Activated T-helper 1 cell treated with anti-CD3 and anti-CD28 coated beads, Interleukin-12 subunit alpha, Interleukin-12 subunit beta, Interleukin-2, Interleukin-4 antibody, amounts not matched to agents 30 ng/mL and 10 ng/mL and 1 ng/mL, durations not matched to agents 14 hours and 24 hours and 36 hours (primary cell): ENCODE measurements around the gene BABAM2. TPM values are rescaled to one million over a fixed set of nuclear protein-coding genes. Genes with fewer than 3 reads are reported as not detected.
A peak's percentile ranks its signal among the peaks of the same experiment; 100 is the strongest.

Source experiments
- DNase-seq: peaks from one replicate; pipeline ENCODE4 v3.0.0; 2021; ENCODE audit warnings: low spot score
- H3K27ac Mint-ChIP-seq: one replicate; pipeline ENCODE4 v1.8.0; 2021; ENCODE audit warnings: mild to moderate bottlenecking, mixed read lengths
- H3K27me3 Mint-ChIP-seq: one replicate; pipeline ENCODE4 v1.8.0; 2022; ENCODE audit warnings: mild to moderate bottlenecking, moderate library complexity, mixed read lengths; ENCODE audit not compliant: insufficient read depth
- H3K36me3 Mint-ChIP-seq: one replicate; pipeline ENCODE4 v1.8.0; 2021; ENCODE audit warnings: low read depth, mixed read lengths
- H3K4me1 Mint-ChIP-seq: one replicate; pipeline ENCODE4 v1.8.0; 2021; ENCODE audit warnings: low read depth, mixed read lengths
- H3K4me3 Mint-ChIP-seq: one replicate; pipeline ENCODE4 v1.8.0; 2021; ENCODE audit warnings: mild to moderate bottlenecking, moderate library complexity, mixed read lengths
- H3K9me3 Mint-ChIP-seq: one replicate; pipeline ENCODE4 v1.8.0; 2021; ENCODE audit warnings: mixed read lengths
- intact Hi-C: fragments of 100-400 bp; cut with micrococcal nuclease; formaldehyde crosslinking; loops from one replicate; pipeline ENCODE4 v1.15.1; 2024
- total RNA-seq: library from RNA; stranded (reverse); gene quantifications from 2 replicates; pipeline ENCODE4 v1.2.3, GENCODE V29; 2022

BABAM2 gene
- total RNA-seq, 1 donor from 2014 or later = 46.6 TPM

DNA sequence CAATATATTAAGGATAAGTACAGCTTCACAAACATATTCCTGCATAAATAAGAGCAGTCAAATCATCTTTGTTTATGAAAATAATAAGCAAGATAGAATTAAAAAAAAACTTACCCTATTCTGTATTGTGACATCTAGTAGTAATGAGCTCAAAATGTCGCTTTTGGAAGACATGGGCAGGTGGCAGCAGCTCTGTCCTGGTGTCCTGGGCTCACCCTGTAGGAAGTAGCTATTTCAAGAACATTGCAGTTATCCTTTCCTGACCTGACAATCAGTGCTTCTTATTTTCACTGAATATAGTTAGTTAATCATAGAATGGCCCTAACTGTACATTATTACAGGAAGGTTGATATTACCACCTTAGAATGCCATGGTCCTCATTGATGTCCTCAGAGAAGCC is 229.1 kb downstream of the BABAM2 start:
- Mint-ChIP-seq H3K27ac (no peak overlapping the region), H3K4me3 (no peak overlapping the region), H3K27me3 (peaks cover 2% of the 10 kb centered on the region), H3K4me1 (no peaks in the 10 kb centered on the region), H3K36me3 (no peaks in the 10 kb centered on the region), H3K9me3 (no peaks in the 10 kb centered on the region)
- no peak for DNase-seq
- intact Hi-C loops = no loop called here

DNA sequence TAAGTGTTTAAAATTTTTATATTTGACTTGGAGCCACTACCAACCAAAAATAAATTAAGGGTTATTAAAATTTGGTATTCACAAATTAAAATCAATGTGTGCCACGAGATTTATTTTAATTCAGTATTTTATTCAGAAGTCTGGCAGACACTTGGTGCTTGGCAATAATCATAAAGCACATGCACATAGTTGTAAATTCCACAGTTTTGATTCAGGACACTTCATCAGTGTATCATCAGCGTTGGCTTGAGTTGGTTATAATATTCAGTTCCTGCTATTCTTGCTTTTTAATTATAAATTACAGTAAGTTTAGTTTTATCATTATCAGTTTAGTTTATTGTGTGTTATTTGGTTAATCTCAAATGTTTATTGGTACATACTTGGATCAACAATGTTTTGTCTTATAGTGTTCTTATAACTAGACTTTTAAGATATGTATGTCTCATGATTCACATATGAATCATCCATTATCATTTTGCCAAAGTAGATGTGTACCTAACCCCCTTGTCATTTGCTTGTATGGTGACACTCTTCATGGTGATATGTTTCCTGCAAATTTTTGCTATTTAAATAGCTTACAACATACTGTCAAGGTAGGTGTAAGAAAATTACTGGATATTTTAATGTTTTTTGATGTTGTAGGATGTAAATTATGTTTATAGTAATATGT is 237.9 kb downstream of the BABAM2 start:
- peaks cover 4% of the 10 kb centered on the region for H3K4me1 Mint-ChIP-seq
- no peak overlapping the region for H3K4me3 Mint-ChIP-seq
- DNase-seq = no peak
- peaks cover 3% of the 10 kb centered on the region for H3K9me3 Mint-ChIP-seq
- intact Hi-C loops = no loop called here
- no peak overlapping the region for H3K27ac Mint-ChIP-seq
- peaks cover 2% of the 10 kb centered on the region for H3K27me3 Mint-ChIP-seq
- peaks cover 9% of the 10 kb centered on the region for H3K36me3 Mint-ChIP-seq

DNA sequence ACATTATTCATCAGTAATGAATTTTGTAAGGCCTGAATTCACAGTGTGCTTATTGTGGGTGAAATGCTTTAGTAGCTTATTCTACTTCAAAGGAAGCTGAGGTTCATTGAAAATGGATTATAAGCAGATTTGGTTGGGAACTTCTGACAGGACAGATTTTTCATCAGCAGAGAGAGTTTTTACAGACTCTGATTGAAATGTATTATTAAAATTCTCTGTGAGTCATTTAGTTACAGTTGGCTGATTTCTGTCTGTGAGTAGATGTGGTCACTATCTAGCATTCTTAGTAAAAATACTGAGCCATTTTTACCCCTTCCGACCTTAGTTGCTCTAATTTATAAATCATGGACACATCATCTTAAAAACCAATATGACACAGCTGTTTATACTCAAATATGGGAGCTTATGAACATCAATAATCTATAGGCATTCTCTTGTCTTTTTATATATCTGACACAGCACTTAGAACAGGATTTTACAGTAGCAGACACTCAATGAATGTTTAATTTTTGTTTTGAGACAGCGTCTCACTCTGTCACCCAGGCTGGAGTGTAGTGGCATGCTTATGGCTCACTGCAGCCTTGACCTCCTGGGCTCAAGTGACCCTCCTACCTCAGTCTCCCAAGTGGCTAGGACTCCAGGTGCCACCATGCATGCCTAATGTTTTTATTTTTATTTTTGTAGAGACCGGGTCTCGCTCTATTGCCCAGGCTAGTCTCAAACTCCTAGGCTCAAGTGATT is 239.6 kb downstream of the BABAM2 start:
- Mint-ChIP-seq H3K4me3 (no peak overlapping the region), H3K27me3 (no peaks in the 10 kb centered on the region), H3K36me3 (peaks cover 12% of the 10 kb centered on the region), H3K9me3 (peaks cover 3% of the 10 kb centered on the region), H3K4me1 (peaks cover 21% of the 10 kb centered on the region), H3K27ac (no peak overlapping the region)
- intact Hi-C loops = no loop called here
- DNase-seq = no peak

DNA sequence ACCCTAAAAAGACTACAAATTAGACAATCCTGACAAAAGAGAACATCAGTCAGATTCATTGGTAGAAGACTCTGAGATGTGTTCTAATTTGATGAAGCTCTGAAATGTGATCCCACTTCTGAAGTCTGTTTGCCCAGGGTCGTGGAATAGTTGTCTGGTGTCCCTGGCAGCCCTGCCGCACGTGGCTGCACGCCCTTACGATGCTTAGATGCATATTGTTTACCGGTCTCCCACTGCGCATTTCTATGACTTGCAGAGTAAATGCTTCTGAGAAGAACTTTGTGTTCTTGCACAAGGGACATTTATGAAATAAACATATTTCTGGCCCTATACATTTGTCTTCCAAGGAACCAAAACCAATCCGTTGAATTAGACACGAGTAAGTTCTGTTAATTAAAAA is 243.2 kb downstream of the BABAM2 start:
- Mint-ChIP-seq H3K4me3 (no peak overlapping the region), H3K27me3 (no peaks in the 10 kb centered on the region), H3K27ac (no peak overlapping the region), H3K36me3 (peaks cover 11% of the 10 kb centered on the region), H3K9me3 (no peaks in the 10 kb centered on the region), H3K4me1 (peaks cover 36% of the 10 kb centered on the region)
- intact Hi-C loops = no loop called here
- DNase-seq = no peak

DNA sequence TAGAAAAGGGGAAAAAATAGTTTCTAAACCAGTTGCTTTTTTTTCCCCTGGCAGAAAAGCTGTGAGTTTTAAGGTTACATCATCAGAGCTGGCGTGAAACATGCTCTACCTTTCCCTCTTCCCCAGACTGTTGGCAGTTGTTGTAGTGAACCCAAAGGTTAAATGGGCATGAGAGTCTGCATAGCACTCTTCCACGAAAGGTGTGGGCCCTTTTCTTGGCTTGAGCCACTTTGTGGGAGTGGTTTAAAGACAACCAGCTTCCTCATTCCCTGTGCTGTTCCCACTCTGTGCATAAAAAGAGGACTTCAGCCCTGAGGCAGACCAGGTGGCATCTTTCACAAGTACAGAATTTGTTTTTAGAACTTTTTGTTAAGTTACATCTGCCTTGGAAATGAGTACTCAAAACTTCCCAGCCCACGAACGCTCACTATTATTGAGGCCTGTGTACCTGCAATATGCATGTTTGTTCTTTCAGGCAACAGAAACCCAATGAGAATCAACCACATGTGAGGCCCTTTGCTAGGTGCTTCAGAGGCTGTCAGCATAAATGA is 243.8 kb downstream of the BABAM2 start:
- DNase-seq = peak; percentile 2
- intact Hi-C loops = no loop called here
- H3K4me3 Mint-ChIP-seq = peak overlapping the region; percentile 2
- H3K27ac Mint-ChIP-seq = peak overlapping the region; percentile 49
- H3K4me1 Mint-ChIP-seq = peaks cover 36% of the 10 kb centered on the region
- H3K9me3 Mint-ChIP-seq = no peaks in the 10 kb centered on the region
- H3K27me3 Mint-ChIP-seq = no peaks in the 10 kb centered on the region
- H3K36me3 Mint-ChIP-seq = peaks cover 11% of the 10 kb centered on the region

DNA sequence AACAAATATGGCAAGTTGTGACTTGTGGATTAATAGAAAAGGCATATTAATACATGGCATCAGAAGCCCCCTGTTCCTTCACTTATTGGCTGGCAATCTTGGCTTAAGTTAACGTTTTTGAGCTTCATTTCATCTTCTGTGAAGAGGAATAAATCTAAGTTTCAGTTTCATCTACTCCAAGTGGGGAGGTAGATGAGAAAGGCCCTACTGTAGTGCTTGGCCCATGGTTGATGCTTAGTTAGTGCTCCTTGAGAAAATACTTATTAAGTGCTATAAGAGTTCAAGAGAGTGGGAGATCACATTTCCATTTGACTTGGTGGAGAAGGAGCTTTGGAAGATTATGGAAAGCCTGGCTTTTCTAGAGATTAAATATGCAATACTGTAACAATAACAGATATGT is 244.3 kb downstream of the BABAM2 start:
- H3K4me3 Mint-ChIP-seq = peak overlapping the region; percentile 2
- peaks cover 36% of the 10 kb centered on the region for H3K4me1 Mint-ChIP-seq
- H3K9me3 Mint-ChIP-seq = no peaks in the 10 kb centered on the region
- H3K36me3 Mint-ChIP-seq = peaks cover 11% of the 10 kb centered on the region
- H3K27ac Mint-ChIP-seq = peak overlapping the region; percentile 49
- intact Hi-C loops = no loop called here
- no peak for DNase-seq
- H3K27me3 Mint-ChIP-seq = no peaks in the 10 kb centered on the region

DNA sequence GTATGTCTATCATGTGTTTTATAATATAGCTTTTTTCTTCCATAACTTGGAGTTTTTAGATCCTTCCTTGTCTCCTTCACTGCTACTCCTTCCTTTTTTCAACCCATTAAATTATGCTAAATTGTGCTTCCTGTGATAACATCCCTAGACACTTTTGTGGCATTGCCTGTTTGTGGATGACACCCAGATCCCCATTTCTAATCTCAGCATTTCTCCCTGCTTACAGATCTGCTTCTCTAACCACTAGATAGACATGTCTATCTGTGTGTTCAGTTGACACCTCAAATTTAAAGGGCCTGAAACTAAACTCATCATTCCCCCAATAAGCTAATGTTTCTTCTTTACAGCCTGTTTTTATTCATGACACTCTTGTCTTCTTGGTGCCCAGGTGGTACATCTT is 244.8 kb downstream of the BABAM2 start:
- Mint-ChIP-seq H3K4me3 (no peak overlapping the region), H3K27me3 (no peaks in the 10 kb centered on the region), H3K36me3 (peaks cover 11% of the 10 kb centered on the region), H3K4me1 (peaks cover 36% of the 10 kb centered on the region), H3K27ac (peak overlapping the region; percentile 69), H3K9me3 (no peaks in the 10 kb centered on the region)
- DNase-seq = no peak
- intact Hi-C loops = no loop called here

DNA sequence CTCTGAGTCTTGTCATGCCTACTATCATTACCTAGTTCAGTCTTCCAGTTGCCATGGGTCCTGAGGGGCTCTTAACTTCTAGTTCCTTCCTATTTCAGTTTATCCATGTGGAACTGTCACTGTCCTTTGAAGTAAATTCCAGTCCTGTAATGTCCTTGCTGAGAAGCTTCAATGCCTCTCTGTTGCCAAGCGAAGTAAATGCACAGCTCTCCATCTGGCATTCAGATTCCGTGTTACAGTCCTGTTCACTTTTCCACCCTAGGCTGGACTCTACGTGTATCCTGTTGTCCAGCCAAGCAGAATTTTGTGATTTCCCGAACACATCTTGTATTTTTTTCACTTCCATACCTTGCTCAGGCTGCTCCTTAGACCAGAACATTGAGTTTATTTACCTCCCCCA is 245.3 kb downstream of the BABAM2 start:
- intact Hi-C loops = no loop called here
- no peak overlapping the region for H3K4me3 Mint-ChIP-seq
- no peak for DNase-seq
- no peaks in the 10 kb centered on the region for H3K27me3 Mint-ChIP-seq
- H3K9me3 Mint-ChIP-seq = no peaks in the 10 kb centered on the region
- H3K27ac Mint-ChIP-seq = peak overlapping the region; percentile 69
- H3K36me3 Mint-ChIP-seq = peaks cover 11% of the 10 kb centered on the region
- peaks cover 36% of the 10 kb centered on the region for H3K4me1 Mint-ChIP-seq

DNA sequence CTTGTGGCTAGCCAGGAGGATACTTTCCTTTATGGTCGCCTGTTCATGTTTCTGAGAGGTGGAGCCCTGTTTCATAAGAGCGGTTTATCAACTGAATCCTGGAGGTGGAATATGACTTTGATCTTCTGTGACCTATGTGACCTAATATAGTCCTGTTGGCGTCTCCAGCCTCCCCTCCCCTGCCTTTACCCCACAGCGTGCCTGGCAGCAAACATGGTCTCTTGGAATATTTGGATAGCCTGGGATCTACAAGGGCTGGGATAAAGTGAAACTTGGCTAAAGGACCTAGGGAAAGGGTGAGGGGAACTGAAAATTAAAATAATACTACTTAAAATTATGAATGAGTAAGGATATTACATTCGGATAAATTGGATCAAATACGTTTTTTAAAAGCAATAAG is 246.0 kb downstream of the BABAM2 start:
- Mint-ChIP-seq H3K27ac (no peak overlapping the region), H3K9me3 (no peaks in the 10 kb centered on the region), H3K27me3 (no peaks in the 10 kb centered on the region), H3K36me3 (peaks cover 11% of the 10 kb centered on the region), H3K4me3 (no peak overlapping the region), H3K4me1 (peaks cover 36% of the 10 kb centered on the region)
- no peak for DNase-seq
- intact Hi-C loops = no loop called here

DNA sequence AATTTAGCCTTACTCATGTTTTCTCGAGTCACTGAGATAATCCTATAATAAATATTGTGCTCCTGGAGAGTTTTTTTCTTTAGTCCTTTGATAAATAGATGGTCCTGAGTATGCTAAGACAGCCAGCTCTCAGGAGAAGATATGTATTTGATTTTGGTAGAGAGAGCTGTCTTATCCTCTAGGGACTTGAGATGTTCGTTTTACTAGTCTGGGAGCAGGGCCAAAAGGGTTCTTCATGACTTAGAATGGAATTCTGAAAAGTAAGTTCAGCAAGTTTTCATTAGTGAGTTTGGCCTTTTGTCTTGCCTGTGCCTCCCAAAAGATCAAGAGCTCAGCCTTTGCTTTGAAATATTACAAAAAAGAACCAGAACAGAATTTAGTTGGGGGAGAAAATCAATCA is 246.7 kb downstream of the BABAM2 start:
- H3K9me3 Mint-ChIP-seq = no peaks in the 10 kb centered on the region
- no peak overlapping the region for H3K27ac Mint-ChIP-seq
- H3K36me3 Mint-ChIP-seq = peaks cover 11% of the 10 kb centered on the region
- intact Hi-C loops = no loop called here
- peaks cover 36% of the 10 kb centered on the region for H3K4me1 Mint-ChIP-seq
- no peak overlapping the region for H3K4me3 Mint-ChIP-seq
- DNase-seq = no peak
- H3K27me3 Mint-ChIP-seq = no peaks in the 10 kb centered on the region

DNA sequence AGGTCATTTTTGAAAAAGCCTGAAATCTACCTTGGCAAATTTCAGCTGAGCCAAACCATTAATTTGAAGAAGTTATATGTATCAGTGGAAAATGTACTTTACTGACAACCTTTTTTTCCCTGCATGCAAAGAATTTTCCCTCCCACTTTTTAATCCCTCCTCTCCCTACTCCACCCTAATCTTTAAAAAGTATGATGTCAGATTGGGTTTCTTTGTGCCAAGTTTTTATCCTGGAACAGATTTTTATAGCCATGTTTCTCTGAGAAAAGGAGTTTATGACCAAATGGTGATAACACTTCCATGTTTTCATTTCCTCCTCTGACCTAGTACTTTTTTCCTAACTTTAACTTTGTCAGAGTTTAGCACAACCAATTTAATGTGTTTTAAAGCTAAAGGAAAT is 251.9 kb downstream of the BABAM2 start:
- no peak overlapping the region for H3K27ac Mint-ChIP-seq
- intact Hi-C loops = no loop called here
- no peak for DNase-seq
- H3K4me1 Mint-ChIP-seq = no peaks in the 10 kb centered on the region
- no peak overlapping the region for H3K4me3 Mint-ChIP-seq
- H3K27me3 Mint-ChIP-seq = no peaks in the 10 kb centered on the region
- H3K36me3 Mint-ChIP-seq = peaks cover 9% of the 10 kb centered on the region
- H3K9me3 Mint-ChIP-seq = no peaks in the 10 kb centered on the region

DNA sequence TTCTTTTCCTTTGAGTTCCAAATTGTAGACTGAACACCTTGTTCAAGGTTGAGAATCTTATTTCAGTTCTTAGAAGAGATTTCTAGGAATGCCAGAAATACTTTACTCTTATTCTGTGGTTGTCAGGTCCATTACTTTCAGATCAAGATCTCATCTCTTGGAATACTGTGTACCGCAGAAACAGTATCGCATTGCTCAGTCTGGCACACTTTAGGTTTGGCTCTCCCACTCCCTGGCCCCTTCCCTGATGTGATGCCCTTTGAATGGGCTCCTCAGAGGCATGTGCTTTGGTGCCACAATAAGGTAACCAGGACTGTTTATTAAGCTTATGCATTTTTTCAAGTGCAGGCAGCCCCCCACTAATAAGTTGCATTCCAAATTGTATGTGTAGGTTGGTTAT is 257.5 kb downstream of the BABAM2 start:
- Mint-ChIP-seq H3K27ac (no peak overlapping the region), H3K27me3 (no peaks in the 10 kb centered on the region), H3K4me1 (no peaks in the 10 kb centered on the region), H3K9me3 (no peaks in the 10 kb centered on the region), H3K36me3 (peaks cover 7% of the 10 kb centered on the region), H3K4me3 (no peak overlapping the region)
- no peak for DNase-seq
- intact Hi-C loops = no loop called here

DNA sequence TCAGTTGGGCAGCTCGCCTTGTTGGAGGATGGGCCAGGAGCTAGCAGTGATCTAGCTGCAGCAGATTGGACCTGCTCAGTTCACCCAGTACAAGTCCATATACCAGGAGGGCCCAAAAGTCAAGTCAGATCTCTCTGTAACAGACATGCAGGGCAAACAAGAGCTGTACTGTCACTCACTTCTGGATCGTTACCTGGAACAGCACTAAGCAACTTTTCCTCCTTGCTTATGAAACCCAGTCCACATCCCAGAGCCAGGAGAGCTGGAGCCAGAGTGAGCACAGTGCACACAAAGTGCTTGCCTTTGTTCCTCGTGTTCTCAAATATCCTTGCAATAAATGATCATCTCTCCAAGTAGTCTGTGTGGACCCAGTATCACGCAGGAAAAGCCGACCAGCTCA is 258.0 kb downstream of the BABAM2 start:
- Mint-ChIP-seq H3K4me1 (no peaks in the 10 kb centered on the region), H3K4me3 (no peak overlapping the region), H3K36me3 (peaks cover 7% of the 10 kb centered on the region), H3K27ac (no peak overlapping the region), H3K27me3 (no peaks in the 10 kb centered on the region), H3K9me3 (no peaks in the 10 kb centered on the region)
- intact Hi-C loops = no loop called here
- DNase-seq = no peak
